Astrocyte (in vitro differentiated cells and primary cell): ENCODE measurements around the gene OPN3. TPM values are rescaled to one million over a fixed set of nuclear protein-coding genes. Genes with fewer than 3 reads are reported as not detected.

ENCODE experiments used
- DNase-seq: peaks from one replicate; pipeline ENCODE4 v3.0.0-alpha.2; 2010; ENCODE audit warnings: low read depth
- FAIRE-seq: peaks from 2 replicates; lab custom pipeline; 2011; peaks lifted over from hg19 to GRCh38; lab: Jason Lieb, UNC
- H2AFZ ChIP-seq: 2 replicates; pipeline ENCODE4 v1.6.0; 2012; ENCODE audit warnings: low read depth, low read length, inconsistent platforms
- H3K27ac ChIP-seq: 2 replicates; pipeline ENCODE4 v1.5.1; 2011; ENCODE audit warnings: low read depth, low read length, inconsistent platforms
- H3K27me3 ChIP-seq: 2 replicates; pipeline ENCODE4 v1.6.0; 2011; ENCODE audit warnings: low read length, inconsistent platforms; ENCODE audit not compliant: insufficient read depth
- H3K36me3 ChIP-seq: 2 replicates; pipeline ENCODE4 v1.5.1; 2011; ENCODE audit warnings: low read length, inconsistent platforms; ENCODE audit not compliant: insufficient read depth
- H3K4me1 ChIP-seq: 2 replicates; pipeline ENCODE4 v1.5.1; 2011; ENCODE audit warnings: low read length, inconsistent platforms; ENCODE audit not compliant: insufficient read depth
- H3K4me2 ChIP-seq: 2 replicates; pipeline ENCODE4 v1.6.0; 2012; ENCODE audit warnings: low read length, inconsistent platforms
- H3K4me3 ChIP-seq: 2 replicates; pipeline ENCODE4 v1.5.1; 2011; ENCODE audit warnings: low read depth, mild to moderate bottlenecking, low read length, inconsistent platforms; ENCODE audit not compliant: insufficient read depth
- H3K79me2 ChIP-seq: 2 replicates; pipeline ENCODE4 v1.6.0; 2012; ENCODE audit warnings: mild to moderate bottlenecking, low read length, inconsistent platforms; ENCODE audit not compliant: insufficient read depth
- H3K9ac ChIP-seq: 2 replicates; pipeline ENCODE4 v1.6.0; 2012; ENCODE audit warnings: mild to moderate bottlenecking, low read length, inconsistent platforms
- H3K9me3 ChIP-seq: 2 replicates; pipeline ENCODE4 v1.5.1; 2012; ENCODE audit warnings: low read depth, mild to moderate bottlenecking, low read length, inconsistent platforms; ENCODE audit not compliant: insufficient read depth
- H4K20me1 ChIP-seq: 2 replicates; pipeline ENCODE4 v1.6.0; 2012; ENCODE audit warnings: low read length, inconsistent platforms; ENCODE audit not compliant: insufficient read depth
- H3K27ac Mint-ChIP-seq: one replicate; pipeline ENCODE4 v1.8.0; 2021; ENCODE audit warnings: mild to moderate bottlenecking, mixed read lengths; ENCODE audit not compliant: unreplicated experiment
- H3K27me3 Mint-ChIP-seq: one replicate; pipeline ENCODE4 v1.8.0; 2021; ENCODE audit warnings: low read depth, mixed read lengths; ENCODE audit not compliant: unreplicated experiment
- H3K36me3 Mint-ChIP-seq: one replicate; pipeline ENCODE4 v1.8.0; 2021; ENCODE audit warnings: low read depth, mixed read lengths; ENCODE audit not compliant: unreplicated experiment
- H3K4me1 Mint-ChIP-seq: one replicate; pipeline ENCODE4 v1.8.0; 2021; ENCODE audit warnings: low read depth, mixed read lengths; ENCODE audit not compliant: unreplicated experiment
- H3K4me3 Mint-ChIP-seq: one replicate; pipeline ENCODE4 v1.8.0; 2021; ENCODE audit warnings: mild to moderate bottlenecking, moderate library complexity, mixed read lengths; ENCODE audit not compliant: unreplicated experiment
- H3K9me3 Mint-ChIP-seq: one replicate; pipeline ENCODE4 v1.8.0; 2021; ENCODE audit warnings: mild to moderate bottlenecking, mixed read lengths; ENCODE audit not compliant: unreplicated experiment
- CTCF ChIP-seq: IDR thresholded peaks from 2 replicates; pipeline ENCODE4 v1.5.1; 2011; ENCODE audit warnings: low read depth, mild to moderate bottlenecking, inconsistent platforms, low read length, moderate library complexity; ENCODE audit not compliant: insufficient read depth
- EZH2 ChIP-seq: IDR thresholded peaks from 2 replicates; pipeline ENCODE4 v1.6.1; 2012; ENCODE audit warnings: mild to moderate bottlenecking, low read length, inconsistent platforms; ENCODE audit not compliant: insufficient read depth
- total RNA-seq: library from RNA; stranded (reverse); gene quantifications from 2 replicates; pipeline ENCODE4 v1.2.1, GENCODE V29; 2021

OPN3 gene
- total RNA-seq, 1 donor from 2014 or later = 16.9 TPM

- Histone ChIP-seq H3K27ac (no peak overlapping the region), H3K9ac (no peak overlapping the region), H3K79me2 (no peaks in the 10 kb centered on the region), H3K4me1 (no peaks in the 10 kb centered on the region), H3K9me3 (no peaks in the 10 kb centered on the region), H3K36me3 (no peaks in the 10 kb centered on the region), H4K20me1 (no peaks in the 10 kb centered on the region), H3K27me3 (no peaks in the 10 kb centered on the region), H3K4me2 (no peak overlapping the region), H2AFZ (no peak overlapping the region), H3K4me3 (no peak overlapping the region)
- no peak overlapping the region for H3K4me3 Mint-ChIP-seq
- H3K4me1 Mint-ChIP-seq = peaks cover 9% of the 10 kb centered on the region
- FAIRE-seq (no peak), DNase-seq (no peak)
- H3K27me3 Mint-ChIP-seq = no peaks in the 10 kb centered on the region
- TF ChIP-seq CTCF (no peak), EZH2 (no peak)
- H3K36me3 Mint-ChIP-seq = no peaks in the 10 kb centered on the region
- H3K27ac Mint-ChIP-seq = no peak overlapping the region
- H3K9me3 Mint-ChIP-seq = no peaks in the 10 kb centered on the region
These were observed 39.8 kb upstream of the OPN3 start for GRCh38 chr1:241679961-241680360.

- no peaks in the 10 kb centered on the region for H3K36me3 Mint-ChIP-seq
- H3K79me2 ChIP-seq = no peaks in the 10 kb centered on the region
- DNase-seq = no peak
- no peaks in the 10 kb centered on the region for H4K20me1 ChIP-seq
- no peaks in the 10 kb centered on the region for H3K27me3 ChIP-seq
- H3K27me3 Mint-ChIP-seq = no peaks in the 10 kb centered on the region
- H3K4me3 ChIP-seq = no peak overlapping the region
- TF ChIP-seq CTCF = no peak
- TF ChIP-seq EZH2 = no peak
- no peaks in the 10 kb centered on the region for H3K9me3 Mint-ChIP-seq
- H3K4me1 ChIP-seq = no peaks in the 10 kb centered on the region
- H3K4me3 Mint-ChIP-seq = no peak overlapping the region
- no peak overlapping the region for H3K9ac ChIP-seq
- H3K36me3 ChIP-seq = no peaks in the 10 kb centered on the region
- no peak overlapping the region for H3K4me2 ChIP-seq
- no peak overlapping the region for H3K27ac Mint-ChIP-seq
- FAIRE-seq = no peak
- H3K9me3 ChIP-seq = no peaks in the 10 kb centered on the region
- H3K4me1 Mint-ChIP-seq = peaks cover 9% of the 10 kb centered on the region
- no peak overlapping the region for H2AFZ ChIP-seq
- no peak overlapping the region for H3K27ac ChIP-seq
These were observed 39.2 kb upstream of the OPN3 start for GRCh38 chr1:241679404-241679803.

GRCh38 chr1:241678536-241678935, 38.4 kb upstream of the OPN3 start:
- H3K4me1 Mint-ChIP-seq = peaks cover 9% of the 10 kb centered on the region
- TF ChIP-seq EZH2 = no peak
- TF ChIP-seq CTCF = no peak
- Histone ChIP-seq H3K27me3 (no peaks in the 10 kb centered on the region), H3K4me2 (no peak overlapping the region), H3K4me3 (no peak overlapping the region), H3K27ac (no peak overlapping the region), H3K4me1 (no peaks in the 10 kb centered on the region), H3K36me3 (no peaks in the 10 kb centered on the region), H3K9me3 (no peaks in the 10 kb centered on the region), H4K20me1 (no peaks in the 10 kb centered on the region), H3K79me2 (no peaks in the 10 kb centered on the region), H3K9ac (no peak overlapping the region), H2AFZ (no peak overlapping the region)
- no peaks in the 10 kb centered on the region for H3K27me3 Mint-ChIP-seq
- H3K4me3 Mint-ChIP-seq = no peak overlapping the region
- no peak for FAIRE-seq
- no peak for DNase-seq
- H3K27ac Mint-ChIP-seq = no peak overlapping the region
- no peaks in the 10 kb centered on the region for H3K36me3 Mint-ChIP-seq
- no peaks in the 10 kb centered on the region for H3K9me3 Mint-ChIP-seq
